Endothelial cell of umbilical vein (primary cell): Measurements from ENCODE around the gene ADAMTS19.

Experiments used
- EZH2 ChIP-seq: IDR thresholded peaks from 2 replicates; pipeline ENCODE4 v1.6.1; 2012; ENCODE audit warnings: borderline replicate concordance, low read depth, mild to moderate bottlenecking, moderate library complexity, low read length, inconsistent platforms; ENCODE audit not compliant: severe bottlenecking
- GATA2 ChIP-seq: IDR thresholded peaks from 2 replicates; pipeline ENCODE4 v1.7.0; 2011; ENCODE audit warnings: low read depth, mild to moderate bottlenecking, moderate library complexity, mixed read lengths, low read length; ENCODE audit not compliant: insufficient read length, insufficient read depth
- MYC ChIP-seq: IDR thresholded peaks from one replicate; pipeline ENCODE4 v1.6.1; 2011; ENCODE audit warnings: mild to moderate bottlenecking, low read depth, low read length
- POLR2A ChIP-seq: IDR thresholded peaks from 2 replicates; pipeline ENCODE4 v1.6.1; 2012; ENCODE audit warnings: low read depth, mild to moderate bottlenecking, control low read depth, low read length
- POLR2AphosphoS5 ChIP-seq: IDR thresholded peaks from 2 replicates; pipeline ENCODE4 v1.6.1; 2012; ENCODE audit warnings: low read depth, mild to moderate bottlenecking, control low read depth, low read length, moderate library complexity; ENCODE audit not compliant: insufficient read depth
- TF ChIP-seq, protein P1 (sequence below), 2 donors: IDR thresholded peaks; 1 replicate in 1 of 2; 2 replicates in 1 of 2; pipeline ENCODE4 v1.5.1; 2011; ENCODE audit warnings: low read length in 2 of 2, mild to moderate bottlenecking in 2 of 2, moderate library complexity in 2 of 2, control low read depth in 1 of 2, inconsistent platforms in 1 of 2, low read depth in 1 of 2; ENCODE audit not compliant: insufficient read depth in 1 of 2; ENCODE audit errors: extremely low read depth in 1 of 2
- TF ChIP-seq, protein P2 (sequence below): IDR thresholded peaks from 2 replicates; pipeline ENCODE4 v1.6.1; 2011; ENCODE audit not compliant: insufficient read depth, insufficient read length

DNA sequence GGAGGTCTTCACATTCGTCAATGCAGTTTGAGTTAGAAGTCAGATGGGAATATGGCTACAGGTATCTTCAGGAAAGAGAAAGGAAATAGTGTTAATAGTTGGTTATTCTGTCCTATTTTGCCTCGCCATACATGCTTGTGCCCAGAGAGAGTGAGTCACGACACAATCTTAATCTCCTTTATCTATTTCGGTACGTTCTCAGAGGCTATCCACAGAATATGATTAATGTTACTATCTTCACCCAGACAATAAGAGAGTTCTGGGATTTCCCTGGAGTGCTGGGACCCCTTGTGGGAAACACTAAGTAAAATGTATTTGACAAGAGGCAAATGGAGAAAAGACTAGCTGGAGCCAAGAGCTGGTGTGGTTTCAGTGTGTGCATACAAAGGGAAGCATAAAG, 313.3 kb downstream of the ADAMTS19 start:
- TF ChIP-seq, protein P1, sequence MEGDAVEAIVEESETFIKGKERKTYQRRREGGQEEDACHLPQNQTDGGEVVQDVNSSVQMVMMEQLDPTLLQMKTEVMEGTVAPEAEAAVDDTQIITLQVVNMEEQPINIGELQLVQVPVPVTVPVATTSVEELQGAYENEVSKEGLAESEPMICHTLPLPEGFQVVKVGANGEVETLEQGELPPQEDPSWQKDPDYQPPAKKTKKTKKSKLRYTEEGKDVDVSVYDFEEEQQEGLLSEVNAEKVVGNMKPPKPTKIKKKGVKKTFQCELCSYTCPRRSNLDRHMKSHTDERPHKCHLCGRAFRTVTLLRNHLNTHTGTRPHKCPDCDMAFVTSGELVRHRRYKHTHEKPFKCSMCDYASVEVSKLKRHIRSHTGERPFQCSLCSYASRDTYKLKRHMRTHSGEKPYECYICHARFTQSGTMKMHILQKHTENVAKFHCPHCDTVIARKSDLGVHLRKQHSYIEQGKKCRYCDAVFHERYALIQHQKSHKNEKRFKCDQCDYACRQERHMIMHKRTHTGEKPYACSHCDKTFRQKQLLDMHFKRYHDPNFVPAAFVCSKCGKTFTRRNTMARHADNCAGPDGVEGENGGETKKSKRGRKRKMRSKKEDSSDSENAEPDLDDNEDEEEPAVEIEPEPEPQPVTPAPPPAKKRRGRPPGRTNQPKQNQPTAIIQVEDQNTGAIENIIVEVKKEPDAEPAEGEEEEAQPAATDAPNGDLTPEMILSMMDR (IDR thresholded peaks at IDR 0.05; ENCODE audit: extremely low read depth in 1 of 2, insufficient read depth in 1 of 2, low read depth in 1 of 2, low read length in 2 of 2): no peak
- TF ChIP-seq POLR2A (no peak), MYC (no peak), POLR2AphosphoS5 (no peak), EZH2 (no peak), GATA2 (no peak)
- TF ChIP-seq, protein P2, sequence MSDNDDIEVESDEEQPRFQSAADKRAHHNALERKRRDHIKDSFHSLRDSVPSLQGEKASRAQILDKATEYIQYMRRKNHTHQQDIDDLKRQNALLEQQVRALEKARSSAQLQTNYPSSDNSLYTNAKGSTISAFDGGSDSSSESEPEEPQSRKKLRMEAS: no peak
